ENCODE results near the gene CD8B2.

DNA sequence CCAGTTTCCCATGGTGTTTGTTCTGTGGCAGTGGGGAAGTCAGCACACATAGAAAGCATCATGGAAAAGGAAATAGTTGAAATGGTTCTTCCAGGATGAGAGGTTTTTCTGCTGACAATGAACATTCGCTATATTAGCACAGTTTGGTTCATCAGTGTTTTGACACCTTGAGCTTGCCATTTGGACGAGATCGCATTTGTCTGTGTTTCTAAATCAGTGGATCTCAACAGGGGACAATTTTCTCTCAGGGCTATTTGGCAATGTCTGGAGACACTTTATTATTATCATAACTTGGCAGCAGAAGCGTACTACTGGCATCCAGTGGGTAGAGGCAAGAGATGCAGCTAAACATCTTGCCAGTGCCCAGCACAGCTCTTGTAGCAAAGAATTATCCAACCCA is 74.6 kb downstream of the CD8B2 start:
- TF ChIP-seq POLR2A (IDR thresholded peaks at IDR 0.05; ENCODE audit: low read depth, low read length): no peak
- no peak for TF ChIP-seq HDGF (IDR thresholded peaks at IDR 0.05)
- no peak for TF ChIP-seq EZH2 (IDR thresholded peaks at IDR 0.05; ENCODE audit: borderline replicate concordance, control insufficient read depth, low read depth, low read length)
- TF ChIP-seq CHD2 (IDR thresholded peaks at IDR 0.05; ENCODE audit: borderline replicate concordance, low read depth, low read length): no peak
- TF ChIP-seq RCOR1 (conservative IDR thresholded peaks at IDR 0.05; ENCODE audit: low read depth, low read length): no peak

Measured in GM12878 (cell line).